Common myeloid progenitor, CD34-positive (primary cell): ENCODE data around the gene CPHXL.

Experiments
- CTCF ChIA-PET: fragments of 350-600 bp; sonication (Branson Sonifier 250); formaldehyde crosslinking; loops from one replicate; lab custom pipeline; 2021; ENCODE audit warnings: antibody characterized with exemption; lab: Charles Lee
- POLR2A ChIA-PET: fragments of 350-600 bp; sonication (Branson Sonifier 250); formaldehyde crosslinking; loops from one replicate; lab custom pipeline; 2021; ENCODE audit warnings: antibody characterized with exemption; lab: Charles Lee
- DNase-seq, 3 donors: peaks; one replicate each; pipeline versions ENCODE4 v3.0.0 to v3.0.0-alpha.2; 2013
- H3K27ac ChIP-seq, 2 experiments: 1 replicate in 1 of 2; 2 replicates in 1 of 2; pipeline ENCODE4 v1.7.0; 2013; ENCODE audit warnings: inconsistent platforms in 2 of 2, low read length in 2 of 2, mild to moderate bottlenecking in 2 of 2, low read depth in 1 of 2, moderate library complexity in 1 of 2; ENCODE audit not compliant: severe bottlenecking in 2 of 2, insufficient read depth in 1 of 2, poor library complexity in 1 of 2
- H3K27me3 ChIP-seq, 5 experiments: replicated peaks in 2 of 5; 1 replicate in 3 of 5; 2 replicates in 2 of 5; pipeline versions ENCODE4 v1.6.1 to v1.7.0; 2013; ENCODE audit warnings: low read length in 4 of 5, mild to moderate bottlenecking in 2 of 5, moderate library complexity in 2 of 5, inconsistent platforms in 1 of 5; ENCODE audit not compliant: insufficient read depth in 5 of 5, control insufficient read depth in 4 of 5
- H3K36me3 ChIP-seq, 4 experiments: 1 replicate in 2 of 4; 2 replicates in 2 of 4; pipeline versions ENCODE4 v1.6.1 to v1.7.0; 2013; ENCODE audit warnings: low read length in 3 of 4, control low read depth in 1 of 4, mild to moderate bottlenecking in 1 of 4; ENCODE audit not compliant: control insufficient read depth in 4 of 4, insufficient read depth in 4 of 4
- H3K4me1 ChIP-seq, 4 experiments: 1 replicate in 3 of 4; 2 replicates in 1 of 4; pipeline versions ENCODE4 v1.6.1 to v1.7.1; 2013; ENCODE audit warnings: low read length in 3 of 4, mild to moderate bottlenecking in 3 of 4, control low read depth in 1 of 4, inconsistent platforms in 1 of 4, moderate library complexity in 1 of 4; ENCODE audit not compliant: control insufficient read depth in 4 of 4, insufficient read depth in 4 of 4; ENCODE audit errors: control extremely low read depth in 1 of 4
- H3K4me3 ChIP-seq, 7 experiments: 1 replicate in 4 of 7; 2 replicates in 3 of 7; pipeline versions ENCODE4 v1.5.1 to v1.7.0; 2013; ENCODE audit warnings: mild to moderate bottlenecking in 7 of 7, low read length in 6 of 7, moderate library complexity in 6 of 7, inconsistent platforms in 2 of 7, low read depth in 2 of 7, control low read depth in 1 of 7; ENCODE audit not compliant: insufficient read depth in 4 of 7, control insufficient read depth in 1 of 7; ENCODE audit errors: extremely low read depth in 1 of 7
- H3K9me3 ChIP-seq, 5 experiments: 1 replicate in 4 of 5; 2 replicates in 1 of 5; pipeline versions ENCODE4 v1.6.1 to v1.7.1; 2013; ENCODE audit warnings: low read length in 4 of 5, mild to moderate bottlenecking in 2 of 5, inconsistent platforms in 1 of 5, low read depth in 1 of 5, moderate library complexity in 1 of 5; ENCODE audit not compliant: control insufficient read depth in 4 of 5, insufficient read depth in 2 of 5; ENCODE audit errors: control extremely low read depth in 1 of 5
- WGBS: methylation state at CpG from one replicate; pipeline ENCODE4 v1.1.5; 2013; ENCODE audit not compliant: insufficient coverage; 5-methylcytosine and 5-hydroxymethylcytosine counted together

The CPHXL gene

DNA sequence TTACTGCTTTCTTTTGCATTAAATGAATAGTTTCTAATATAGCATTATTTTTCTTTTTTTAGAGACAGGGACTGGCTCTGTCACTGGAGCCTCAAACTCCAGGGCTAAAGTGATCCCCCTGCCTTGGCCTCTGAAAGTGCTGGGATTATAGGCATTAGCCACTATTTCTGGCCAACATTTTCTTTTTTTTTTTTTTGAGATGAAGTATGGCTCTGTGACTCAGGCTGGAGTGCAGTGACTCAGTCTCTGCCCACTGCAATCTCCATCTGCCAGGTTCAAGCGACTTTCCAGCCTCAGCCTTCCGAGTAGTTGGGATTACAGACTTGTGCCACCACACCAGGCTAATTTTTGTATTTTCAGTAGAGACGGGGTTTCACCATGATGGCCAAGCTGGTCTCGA, 23.0 kb downstream of the CPHXL start:
- H3K4me3 ChIP-seq: no peak overlapping the region
- WGBS: 98% methylated on average over 4 of the region's 4 CpGs
- no peaks in the 10 kb centered on the region for H3K9me3 ChIP-seq
- no peak overlapping the region for H3K27ac ChIP-seq
- DNase-seq: no peak
- H3K36me3 ChIP-seq: no peaks in the 10 kb centered on the region
- CTCF ChIA-PET: no interaction called here
- H3K4me1 ChIP-seq: no peaks in the 10 kb centered on the region
- H3K27me3 ChIP-seq: no peaks in the 10 kb centered on the region
- POLR2A ChIA-PET: no interaction called here

DNA sequence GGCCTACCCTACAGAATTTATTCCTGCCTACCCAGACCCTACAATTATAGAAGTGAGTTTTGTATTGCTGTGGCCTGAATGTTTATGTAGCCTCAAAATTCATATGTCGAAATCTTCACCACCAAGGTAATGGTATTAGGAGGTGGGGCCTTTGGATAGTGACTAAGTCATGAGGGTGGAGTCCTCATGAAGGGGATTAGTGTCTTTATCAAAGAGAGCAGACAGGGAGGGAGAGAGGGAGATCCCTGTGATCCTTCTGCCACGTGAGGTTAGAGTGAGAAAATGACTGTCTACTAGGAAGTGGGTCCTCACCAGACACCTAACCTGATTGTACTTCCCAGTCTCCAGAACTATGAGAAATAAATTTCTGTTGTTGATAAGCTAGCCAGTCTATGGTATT, 24.0 kb downstream of the CPHXL start:
- ChIA-PET POLR2A (no interaction called here), CTCF (no interaction called here)
- H3K36me3 ChIP-seq: no peaks in the 10 kb centered on the region
- H3K27me3 ChIP-seq: no peaks in the 10 kb centered on the region
- no peak overlapping the region for H3K4me3 ChIP-seq
- no peaks in the 10 kb centered on the region for H3K9me3 ChIP-seq
- 100% methylated on average over 2 of the region's 2 CpGs for WGBS
- H3K4me1 ChIP-seq: no peaks in the 10 kb centered on the region
- H3K27ac ChIP-seq: no peak overlapping the region
- DNase-seq: no peak

DNA sequence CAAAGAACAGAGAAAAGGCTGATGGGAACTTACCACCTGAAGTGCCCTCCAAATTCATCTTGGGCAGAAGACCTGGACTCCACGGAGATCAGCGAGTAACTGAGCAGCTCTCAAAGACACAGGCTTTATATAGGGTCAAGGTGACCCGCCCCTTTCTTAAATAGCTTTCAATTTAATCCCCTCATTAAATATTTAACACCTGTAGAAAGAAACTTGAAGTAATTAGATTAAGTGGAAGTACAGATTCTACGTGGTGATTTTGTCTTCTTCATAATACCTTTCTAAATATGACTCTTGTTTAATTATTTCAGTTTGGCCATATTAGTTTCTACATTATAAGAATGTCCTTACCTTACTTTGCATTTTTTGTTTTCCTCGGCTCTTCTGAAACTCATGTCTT, 24.9 kb downstream of the CPHXL start, which contains the start of gene DUXB:
Gene DUXB, minus strand, starts transcription at position 101 of the 400 bp plus-strand sequence. Its CDS starts 43 bp downstream, at position 58.
- Histone ChIP-seq H3K27ac (no peak within 1 kb of the TSS), H3K36me3 (no peaks in the 10 kb centered on the region), H3K4me1 (no peaks in the 10 kb centered on the region), H3K9me3 (no peaks in the 10 kb centered on the region), H3K27me3 (no peaks in the 10 kb centered on the region), H3K4me3 (no peak within 1 kb of the TSS)
- POLR2A ChIA-PET: interaction anchor here (0.6 kb wide), 1 partner anchor 117 kb away, joined by 4 read pairs; no protein-coding TSS in a partner anchor
- no peak for DNase-seq
- 80% methylated on average over 1 of the region's 5 CpGs for WGBS
- CTCF ChIA-PET: no interaction called here

DNA sequence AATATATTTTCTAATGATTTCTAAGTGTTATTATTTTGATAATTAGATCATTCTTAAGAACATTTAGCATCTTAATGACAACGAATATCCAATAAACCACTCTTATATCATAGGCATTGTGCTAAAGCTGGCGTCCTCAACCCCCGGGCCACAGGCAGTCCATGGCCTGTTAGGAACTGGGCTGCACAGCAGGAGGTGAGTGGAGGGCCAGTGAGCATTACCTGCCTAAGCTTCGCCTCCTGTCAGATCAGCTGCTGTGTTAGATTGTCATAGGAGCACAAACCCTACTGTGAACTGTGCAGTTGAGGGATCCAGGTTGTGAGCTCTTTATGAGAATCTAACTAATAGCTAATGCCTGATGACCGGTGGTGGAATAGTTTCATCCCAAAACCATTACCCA, 28.7 kb downstream of the CPHXL start:
- Histone ChIP-seq H3K4me1 (no peaks in the 10 kb centered on the region), H3K36me3 (no peaks in the 10 kb centered on the region), H3K4me3 (no peak overlapping the region), H3K27ac (no peak overlapping the region), H3K9me3 (no peaks in the 10 kb centered on the region), H3K27me3 (no peaks in the 10 kb centered on the region)
- no peak for DNase-seq
- POLR2A ChIA-PET: no interaction called here
- 96% methylated on average over 3 of the region's 5 CpGs for WGBS
- CTCF ChIA-PET: no interaction called here

DNA sequence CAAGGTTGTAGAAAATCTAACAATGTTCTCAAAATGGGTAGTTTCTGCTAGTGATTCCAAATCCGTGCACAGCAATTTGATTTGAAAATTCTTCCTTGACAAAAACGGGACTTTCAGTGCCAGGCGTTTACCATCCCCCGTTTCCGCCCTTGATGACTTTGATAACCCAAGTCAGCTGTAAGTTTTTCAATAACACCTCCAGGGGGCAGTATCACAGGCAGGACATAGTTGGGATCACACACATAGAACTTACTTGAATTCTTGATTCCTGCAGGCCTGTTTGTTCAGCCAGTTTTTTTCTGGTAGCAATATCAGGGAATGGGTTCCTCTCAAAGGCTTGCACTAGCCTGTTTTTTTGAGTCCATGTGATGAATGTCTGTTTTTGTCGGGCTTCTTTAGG, 30.6 kb downstream of the CPHXL start:
- ChIA-PET CTCF (interaction anchor here (0.7 kb wide), 1 partner anchor 11 kb away, joined by 3 read pairs; no protein-coding TSS in a partner anchor), POLR2A (no interaction called here)
- DNase-seq: no peak
- H3K27ac ChIP-seq: no peak overlapping the region
- H3K36me3 ChIP-seq: no peaks in the 10 kb centered on the region
- WGBS: 98% methylated on average over 5 of the region's 6 CpGs
- H3K4me1 ChIP-seq: no peaks in the 10 kb centered on the region
- H3K27me3 ChIP-seq: no peaks in the 10 kb centered on the region
- no peaks in the 10 kb centered on the region for H3K9me3 ChIP-seq
- no peak overlapping the region for H3K4me3 ChIP-seq

DNA sequence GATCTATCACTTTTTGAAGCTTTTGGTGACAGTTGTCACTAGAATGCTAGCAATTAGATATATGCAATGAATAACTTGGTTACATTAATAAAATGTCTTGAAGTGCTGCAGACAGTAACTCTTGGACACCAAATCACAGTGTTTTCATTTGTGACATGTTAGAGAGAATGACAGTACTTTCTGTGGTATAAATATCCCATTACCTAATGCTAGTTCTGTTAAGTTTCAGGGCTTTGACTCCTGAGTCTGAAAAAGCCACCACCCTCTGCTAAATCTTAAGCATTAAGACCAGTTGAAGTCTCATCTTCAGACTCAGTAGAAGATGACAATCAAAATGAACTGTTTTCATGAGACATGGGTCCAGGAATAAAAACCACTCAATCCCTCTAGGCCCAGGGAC, 38.9 kb downstream of the CPHXL start:
- Histone ChIP-seq H3K27me3 (no peaks in the 10 kb centered on the region), H3K4me1 (no peaks in the 10 kb centered on the region), H3K36me3 (no peaks in the 10 kb centered on the region), H3K9me3 (peaks cover 0 to 4% (median 0%) of the 10 kb centered on the region in 5 experiments), H3K4me3 (no peak overlapping the region), H3K27ac (no peak overlapping the region)
- CTCF ChIA-PET: no interaction called here
- POLR2A ChIA-PET: no interaction called here
- no peak for DNase-seq

DNA sequence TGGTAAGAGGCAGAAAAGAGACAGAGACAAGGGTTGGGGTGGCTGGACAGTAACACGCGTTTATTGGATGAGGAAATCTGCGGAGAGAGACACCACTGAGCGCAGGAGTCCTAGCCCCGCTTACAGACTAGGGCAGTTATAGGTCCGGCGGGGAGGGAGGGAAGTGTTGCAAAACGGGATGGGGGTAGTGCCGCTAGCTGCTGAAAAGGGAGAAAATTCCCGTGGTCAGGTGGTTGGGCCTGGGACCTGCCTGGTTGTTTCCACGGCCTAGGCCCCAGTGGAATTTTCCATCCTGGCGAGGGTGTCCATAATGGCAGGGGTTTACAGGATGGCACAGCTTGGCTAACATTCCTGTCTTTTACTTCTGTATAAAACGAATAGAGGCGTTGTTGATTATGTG, 44.0 kb downstream of the CPHXL start:
- Histone ChIP-seq H3K4me3 (no peak overlapping the region), H3K9me3 (peaks cover 0 to 4% (median 0%) of the 10 kb centered on the region in 5 experiments), H3K4me1 (no peaks in the 10 kb centered on the region), H3K36me3 (no peaks in the 10 kb centered on the region), H3K27ac (no peak overlapping the region), H3K27me3 (no peaks in the 10 kb centered on the region)
- DNase-seq: no peak
- 98% methylated on average over 14 of the region's 14 CpGs for WGBS
- CTCF ChIA-PET: no interaction called here
- POLR2A ChIA-PET: no interaction called here
